Vagina (tissue), 2 donors: ENCODE measurements around the gene ZNF827. TPM values are rescaled to one million over a fixed set of nuclear protein-coding genes. Genes with fewer than 3 reads are reported as not detected.

Experiments used
- DNase-seq, 2 donors: peaks; one replicate each; pipeline ENCODE4 v3.0.0-alpha.2; 2017; ENCODE audit errors: extremely low spot score in 2 of 2
- H3K27ac ChIP-seq: fragments of 200-600 bp; sonication (generic); one replicate; pipeline ENCODE4 v1.5.1; 2019
- H3K27me3 ChIP-seq: fragments of 200-600 bp; sonication (generic); one replicate; pipeline ENCODE4 v1.5.1; 2019
- H3K36me3 ChIP-seq, 2 donors: fragments of 200-600 bp; sonication (generic); one replicate each; pipeline ENCODE4 v1.5.1; 2017 to 2019
- H3K4me1 ChIP-seq: fragments of 200-600 bp; sonication (generic); one replicate; pipeline ENCODE4 v1.5.1; 2019
- H3K4me3 ChIP-seq, 2 donors: fragments of 200-600 bp; sonication (generic); 1 replicate in 1 of 2; 2 replicates in 1 of 2; pipeline ENCODE4 v1.5.1; 2016 to 2019
- H3K9me3 ChIP-seq: fragments of 200-600 bp; sonication (generic); one replicate; pipeline ENCODE4 v1.5.1; 2019
- CTCF ChIP-seq, 3 experiments: fragments of 450-650 bp in 2 of 3; fragments of 200-600 bp in 1 of 3; sonication (generic) in 1 of 3; IDR thresholded peaks; one replicate each; pipeline ENCODE4 v1.5.1; 2017 to 2019; ENCODE audit warnings: antibody characterized with exemption in 3 of 3, mild to moderate bottlenecking in 2 of 3, moderate library complexity in 2 of 3
- POLR2A ChIP-seq, 2 donors: fragments of 450-650 bp; IDR thresholded peaks; one replicate each; pipeline ENCODE4 v1.6.1; 2017; ENCODE audit warnings: antibody characterized with exemption in 2 of 2, mild to moderate bottlenecking in 2 of 2, moderate library complexity in 2 of 2
- POLR2AphosphoS5 ChIP-seq, 2 donors: sonication (generic); formaldehyde crosslinking; IDR thresholded peaks; one replicate each; pipeline ENCODE4 v1.9.0; 2017; ENCODE audit warnings: antibody characterized with exemption in 2 of 2, mild to moderate bottlenecking in 2 of 2, low read depth in 1 of 2; ENCODE audit not compliant: insufficient read depth in 1 of 2
- intact Hi-C: fragments of 100-400 bp; cut with DNase I; formaldehyde crosslinking; loops from one replicate; pipeline ENCODE4 v1.15.1; 2023
- total RNA-seq: library from RNA; depleted of rRNA; stranded (reverse); fragments of >200 nt; gene quantifications from one replicate; pipeline ENCODE4 v1.2.3, GENCODE V29; 2016

Gene ZNF827
- total RNA-seq, 1 donor from 2014 or later, result 19.2 TPM

DNA sequence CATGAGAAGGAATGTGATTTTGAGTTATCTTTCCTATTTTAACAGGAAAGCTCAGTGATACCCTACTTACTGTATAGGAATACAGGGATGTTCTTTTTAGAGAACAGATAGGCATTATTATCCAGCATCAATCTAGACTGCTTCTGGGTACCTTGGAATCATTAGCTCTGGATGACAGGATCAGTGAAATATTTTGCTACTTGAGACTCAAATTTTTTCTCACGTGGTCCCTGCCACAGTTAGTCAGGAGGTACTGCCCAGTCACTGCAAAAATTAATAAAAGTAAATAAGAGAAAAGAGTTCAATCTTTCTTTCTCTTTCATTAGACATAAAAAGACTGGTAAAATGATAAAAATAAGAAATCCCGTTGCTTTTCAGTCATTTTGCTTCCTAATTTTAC is 5.5 kb downstream of the ZNF827 start:
- no peak for TF ChIP-seq POLR2AphosphoS5 (IDR thresholded peaks at IDR 0.05; ENCODE audit: insufficient read depth in 1 of 2, low read depth in 1 of 2)
- TF ChIP-seq POLR2A (IDR thresholded peaks at IDR 0.05), result no peak
- no peak for TF ChIP-seq CTCF (IDR thresholded peaks at IDR 0.05)

DNA sequence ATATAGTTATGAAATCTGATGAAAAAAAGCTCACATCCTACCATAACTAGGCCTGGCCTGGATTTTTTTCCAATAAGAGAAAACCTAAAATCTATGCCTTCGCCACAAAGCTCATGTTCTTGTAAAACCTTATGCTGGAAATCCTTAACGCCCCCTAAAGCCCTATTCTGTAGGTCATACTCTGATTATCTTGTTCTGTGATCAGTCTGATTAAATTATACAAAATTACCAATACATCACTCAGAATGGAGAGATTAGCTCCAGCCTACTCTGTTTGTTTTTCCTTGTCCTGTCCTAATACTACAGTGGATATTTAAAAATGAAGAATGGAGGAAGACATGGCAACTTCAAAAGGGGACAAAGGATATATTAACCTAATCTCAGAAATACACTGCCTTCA is 7.2 kb downstream of the ZNF827 start:
- Histone ChIP-seq H3K4me3 (no peak overlapping the region), H3K27me3 (no peaks in the 10 kb centered on the region), H3K9me3 (no peaks in the 10 kb centered on the region), H3K36me3 (no peaks in the 10 kb centered on the region), H3K4me1 (peaks cover 8% of the 10 kb centered on the region), H3K27ac (no peak overlapping the region)
- no peak for TF ChIP-seq POLR2AphosphoS5 (IDR thresholded peaks at IDR 0.05; ENCODE audit: insufficient read depth in 1 of 2, low read depth in 1 of 2)
- TF ChIP-seq CTCF (IDR thresholded peaks at IDR 0.05), result no peak
- no peak for TF ChIP-seq POLR2A (IDR thresholded peaks at IDR 0.05)
- DNase-seq, result no peak
- intact Hi-C loops, result loop anchor here (10.0 kb wide), 1 partner anchor 47 kb away; no protein-coding TSS in a partner anchor

More for the DNA sequence above, 5.5 kb downstream of the ZNF827 start:
- Histone ChIP-seq H3K27ac (no peak overlapping the region), H3K9me3 (no peaks in the 10 kb centered on the region), H3K4me3 (no peak overlapping the region), H3K36me3 (no peaks in the 10 kb centered on the region), H3K27me3 (no peaks in the 10 kb centered on the region), H3K4me1 (peaks cover 8% of the 10 kb centered on the region)
- intact Hi-C loops, result loop anchor here (10.0 kb wide), 1 partner anchor 48 kb away; no protein-coding TSS in a partner anchor
- no peak for DNase-seq

GRCh38 chr4:145930592-145930991 is 8.0 kb downstream of the ZNF827 start:
- Histone ChIP-seq H3K4me1 (peaks cover 6% of the 10 kb centered on the region), H3K36me3 (no peaks in the 10 kb centered on the region), H3K27ac (no peak overlapping the region), H3K27me3 (no peaks in the 10 kb centered on the region), H3K9me3 (no peaks in the 10 kb centered on the region), H3K4me3 (no peak overlapping the region)
- intact Hi-C loops, result loop anchor here (10.0 kb wide), 1 partner anchor 46 kb away; no protein-coding TSS in a partner anchor
- TF ChIP-seq POLR2A (IDR thresholded peaks at IDR 0.05), result no peak
- no peak for TF ChIP-seq CTCF (IDR thresholded peaks at IDR 0.05)
- TF ChIP-seq POLR2AphosphoS5 (IDR thresholded peaks at IDR 0.05; ENCODE audit: insufficient read depth in 1 of 2, low read depth in 1 of 2), result no peak
- no peak for DNase-seq

DNA sequence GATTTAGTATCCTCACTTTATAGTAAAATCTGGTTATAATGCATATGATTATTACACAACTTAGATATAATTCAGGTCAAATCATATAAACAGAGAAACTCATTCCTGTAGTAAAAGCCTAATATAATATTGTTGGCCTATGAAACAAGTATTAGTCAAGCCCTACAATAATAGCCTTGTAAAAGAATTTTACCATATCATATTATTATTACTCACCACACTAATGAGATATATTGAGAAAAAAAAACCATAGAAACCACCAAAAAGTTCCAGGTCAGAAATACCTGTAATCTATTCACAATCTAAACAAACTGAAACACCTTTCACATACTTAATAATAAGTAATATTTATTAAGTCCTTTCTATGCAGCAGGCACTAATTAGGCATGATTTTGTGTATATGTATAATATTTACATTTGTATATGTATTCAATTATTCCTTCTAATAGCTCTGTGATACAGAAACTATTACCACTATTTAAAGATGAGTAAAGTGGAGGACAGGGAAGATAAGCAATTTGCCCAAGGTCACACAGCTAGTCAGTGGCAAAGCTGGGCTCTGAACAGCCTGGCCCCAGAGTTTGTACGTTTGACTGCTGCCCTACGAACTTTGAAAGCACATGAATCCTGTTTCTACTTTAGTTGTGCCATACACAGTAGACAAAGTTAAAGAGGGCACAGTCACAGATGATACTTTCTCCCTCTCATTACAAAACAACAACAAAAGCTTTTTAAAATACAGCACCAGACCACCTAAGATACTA is 9.0 kb downstream of the ZNF827 start:
- intact Hi-C loops, result loop anchor here (10.0 kb wide), 1 partner anchor 45 kb away; no protein-coding TSS in a partner anchor
- Histone ChIP-seq H3K27ac (no peak overlapping the region), H3K9me3 (no peaks in the 10 kb centered on the region), H3K36me3 (no peaks in the 10 kb centered on the region), H3K27me3 (no peaks in the 10 kb centered on the region), H3K4me3 (no peak overlapping the region), H3K4me1 (no peaks in the 10 kb centered on the region)
- DNase-seq, result no peak
- TF ChIP-seq POLR2A (IDR thresholded peaks at IDR 0.05) (no peak), CTCF (IDR thresholded peaks at IDR 0.05) (no peak)

DNA sequence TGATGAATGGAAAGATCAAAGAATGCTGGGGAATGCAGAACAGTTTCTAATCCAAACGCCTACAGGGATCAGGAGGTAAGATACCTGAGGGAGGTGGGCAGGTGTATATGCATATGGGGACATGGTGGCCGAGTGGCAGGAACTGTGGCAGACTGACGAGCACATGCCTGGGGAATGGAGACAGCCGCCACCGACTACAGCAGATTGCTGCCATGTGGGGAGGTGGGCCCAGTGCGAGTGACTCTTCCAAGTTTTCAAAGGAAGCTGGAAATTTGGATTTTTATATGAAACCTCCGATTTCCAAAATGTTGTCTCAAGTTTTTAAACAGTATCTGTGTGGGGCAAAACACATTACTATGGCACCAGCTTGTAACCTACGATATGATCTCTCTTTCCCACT is 9.9 kb downstream of the ZNF827 start:
- DNase-seq, result no peak
- Histone ChIP-seq H3K4me3 (no peak overlapping the region), H3K27ac (no peak overlapping the region), H3K27me3 (no peaks in the 10 kb centered on the region), H3K4me1 (no peaks in the 10 kb centered on the region), H3K36me3 (no peaks in the 10 kb centered on the region), H3K9me3 (no peaks in the 10 kb centered on the region)
- no peak for TF ChIP-seq POLR2AphosphoS5 (IDR thresholded peaks at IDR 0.05; ENCODE audit: insufficient read depth in 1 of 2, low read depth in 1 of 2)
- TF ChIP-seq CTCF (IDR thresholded peaks at IDR 0.05), result no peak
- TF ChIP-seq POLR2A (IDR thresholded peaks at IDR 0.05), result no peak
- intact Hi-C loops, result no loop called here
